ENCODE data around the gene PROSER2.

Gene PROSER2

GRCh38 chr10:11830836-11831519, 7.8 kb downstream of the PROSER2 start:
- no peaks in the 10 kb centered on the region for H3K36me3 ChIP-seq (ENCODE audit: control insufficient read depth in 5 of 5, insufficient read depth in 5 of 5, low read length in 5 of 5)
- no peak overlapping the region for H3K9ac ChIP-seq (ENCODE audit: low read length in 5 of 5)
- H3K4me3 ChIP-seq (ENCODE audit: low read depth in 1 of 5, low read length in 5 of 5): no peak overlapping the region
- H3K4me1 ChIP-seq (ENCODE audit: control insufficient read depth in 5 of 5, insufficient read depth in 5 of 5, low read length in 5 of 5): peaks cover 0 to 3% (median 0%) of the 10 kb centered on the region in 5 donors
- H3K27me3 ChIP-seq (ENCODE audit: control insufficient read depth in 5 of 5, insufficient read depth in 4 of 5, low read length in 5 of 5): no peaks in the 10 kb centered on the region
- H3K27ac ChIP-seq (ENCODE audit: low read depth, low read length): peak overlapping the region; percentile 68
- no peaks in the 10 kb centered on the region for H3K9me3 ChIP-seq (ENCODE audit: control insufficient read depth in 5 of 5, low read length in 5 of 5)

GRCh38 chr10:11831520-11831951, 8.4 kb downstream of the PROSER2 start:
- no peak overlapping the region for H3K4me3 ChIP-seq (ENCODE audit: low read depth in 1 of 5, low read length in 5 of 5)
- no peaks in the 10 kb centered on the region for H3K36me3 ChIP-seq (ENCODE audit: control insufficient read depth in 5 of 5, insufficient read depth in 5 of 5, low read length in 5 of 5)
- H3K9me3 ChIP-seq (ENCODE audit: control insufficient read depth in 5 of 5, low read length in 5 of 5): no peaks in the 10 kb centered on the region
- H3K27ac ChIP-seq (ENCODE audit: low read depth, low read length): peak overlapping the region; percentile 68
- no peaks in the 10 kb centered on the region for H3K27me3 ChIP-seq (ENCODE audit: control insufficient read depth in 5 of 5, insufficient read depth in 4 of 5, low read length in 5 of 5)
- peak overlapping the region in 1 of 5 donors; percentile 41 for H3K9ac ChIP-seq (ENCODE audit: low read length in 5 of 5)
- peaks cover 0 to 3% (median 0%) of the 10 kb centered on the region in 5 donors for H3K4me1 ChIP-seq (ENCODE audit: control insufficient read depth in 5 of 5, insufficient read depth in 5 of 5, low read length in 5 of 5)

GRCh38 chr10:11832042-11832441, 8.9 kb downstream of the PROSER2 start:
- Histone ChIP-seq H3K36me3 (ENCODE audit: control insufficient read depth in 5 of 5, insufficient read depth in 5 of 5, low read length in 5 of 5) (no peaks in the 10 kb centered on the region), H3K27ac (ENCODE audit: low read depth, low read length) (peak overlapping the region; percentile 68), H3K9ac (ENCODE audit: low read length in 5 of 5) (peak overlapping the region in 1 of 5 donors; percentile 60)

GRCh38 chr10:11835061-11835460, 11.9 kb downstream of the PROSER2 start:
- no peak overlapping the region for H3K27ac ChIP-seq (ENCODE audit: low read depth, low read length)
- H3K9me3 ChIP-seq (ENCODE audit: control insufficient read depth in 5 of 5, low read length in 5 of 5): no peaks in the 10 kb centered on the region
- H3K4me3 ChIP-seq (ENCODE audit: low read depth in 1 of 5, low read length in 5 of 5): no peak overlapping the region
- no peak overlapping the region for H3K9ac ChIP-seq (ENCODE audit: low read length in 5 of 5)
- H3K27me3 ChIP-seq (ENCODE audit: control insufficient read depth in 5 of 5, insufficient read depth in 4 of 5, low read length in 5 of 5): no peaks in the 10 kb centered on the region
- H3K36me3 ChIP-seq (ENCODE audit: control insufficient read depth in 5 of 5, insufficient read depth in 5 of 5, low read length in 5 of 5): no peaks in the 10 kb centered on the region
- peaks cover 0 to 3% (median 0%) of the 10 kb centered on the region in 5 donors for H3K4me1 ChIP-seq (ENCODE audit: control insufficient read depth in 5 of 5, insufficient read depth in 5 of 5, low read length in 5 of 5)

More at GRCh38 chr10:11832042-11832441, 8.9 kb downstream of the PROSER2 start:
- H3K4me1 ChIP-seq (ENCODE audit: control insufficient read depth in 5 of 5, insufficient read depth in 5 of 5, low read length in 5 of 5): peaks cover 0 to 3% (median 0%) of the 10 kb centered on the region in 5 donors
- no peaks in the 10 kb centered on the region for H3K27me3 ChIP-seq (ENCODE audit: control insufficient read depth in 5 of 5, insufficient read depth in 4 of 5, low read length in 5 of 5)
- H3K4me3 ChIP-seq (ENCODE audit: low read depth in 1 of 5, low read length in 5 of 5): no peak overlapping the region
- no peaks in the 10 kb centered on the region for H3K9me3 ChIP-seq (ENCODE audit: control insufficient read depth in 5 of 5, low read length in 5 of 5)

GRCh38 chr10:11835704-11836103, 12.5 kb downstream of the PROSER2 start:
- no peak overlapping the region for H3K4me3 ChIP-seq (ENCODE audit: low read depth in 1 of 5, low read length in 5 of 5)
- peaks cover 0 to 3% (median 0%) of the 10 kb centered on the region in 5 donors for H3K4me1 ChIP-seq (ENCODE audit: control insufficient read depth in 5 of 5, insufficient read depth in 5 of 5, low read length in 5 of 5)
- H3K36me3 ChIP-seq (ENCODE audit: control insufficient read depth in 5 of 5, insufficient read depth in 5 of 5, low read length in 5 of 5): no peaks in the 10 kb centered on the region
- no peak overlapping the region for H3K27ac ChIP-seq (ENCODE audit: low read depth, low read length)
- no peak overlapping the region for H3K9ac ChIP-seq (ENCODE audit: low read length in 5 of 5)
- H3K27me3 ChIP-seq (ENCODE audit: control insufficient read depth in 5 of 5, insufficient read depth in 4 of 5, low read length in 5 of 5): no peaks in the 10 kb centered on the region
- no peaks in the 10 kb centered on the region for H3K9me3 ChIP-seq (ENCODE audit: control insufficient read depth in 5 of 5, low read length in 5 of 5)

GRCh38 chr10:11837372-11838161, 14.4 kb downstream of the PROSER2 start:
- no peak overlapping the region for H3K9ac ChIP-seq (ENCODE audit: low read length in 5 of 5)
- H3K9me3 ChIP-seq (ENCODE audit: control insufficient read depth in 5 of 5, low read length in 5 of 5): no peaks in the 10 kb centered on the region
- no peak overlapping the region for H3K4me3 ChIP-seq (ENCODE audit: low read depth in 1 of 5, low read length in 5 of 5)
- no peak overlapping the region for H3K27ac ChIP-seq (ENCODE audit: low read depth, low read length)
- peaks cover 0 to under 1% (median 0%) of the 10 kb centered on the region in 5 donors for H3K4me1 ChIP-seq (ENCODE audit: control insufficient read depth in 5 of 5, insufficient read depth in 5 of 5, low read length in 5 of 5)
- no peaks in the 10 kb centered on the region for H3K27me3 ChIP-seq (ENCODE audit: control insufficient read depth in 5 of 5, insufficient read depth in 4 of 5, low read length in 5 of 5)
- no peaks in the 10 kb centered on the region for H3K36me3 ChIP-seq (ENCODE audit: control insufficient read depth in 5 of 5, insufficient read depth in 5 of 5, low read length in 5 of 5)

GRCh38 chr10:11838298-11838852, 15.2 kb downstream of the PROSER2 start:
- H3K9me3 ChIP-seq (ENCODE audit: control insufficient read depth in 5 of 5, low read length in 5 of 5): no peaks in the 10 kb centered on the region
- no peaks in the 10 kb centered on the region for H3K4me1 ChIP-seq (ENCODE audit: control insufficient read depth in 5 of 5, insufficient read depth in 5 of 5, low read length in 5 of 5)
- no peaks in the 10 kb centered on the region for H3K27me3 ChIP-seq (ENCODE audit: control insufficient read depth in 5 of 5, insufficient read depth in 4 of 5, low read length in 5 of 5)
- H3K36me3 ChIP-seq (ENCODE audit: control insufficient read depth in 5 of 5, insufficient read depth in 5 of 5, low read length in 5 of 5): no peaks in the 10 kb centered on the region
- no peak overlapping the region for H3K9ac ChIP-seq (ENCODE audit: low read length in 5 of 5)
- no peak overlapping the region for H3K27ac ChIP-seq (ENCODE audit: low read depth, low read length)
- no peak overlapping the region for H3K4me3 ChIP-seq (ENCODE audit: low read depth in 1 of 5, low read length in 5 of 5)

- Histone ChIP-seq H3K9ac (ENCODE audit: low read length in 5 of 5) (no peak overlapping the region), H3K36me3 (ENCODE audit: control insufficient read depth in 5 of 5, insufficient read depth in 5 of 5, low read length in 5 of 5) (no peaks in the 10 kb centered on the region), H3K27me3 (ENCODE audit: control insufficient read depth in 5 of 5, insufficient read depth in 4 of 5, low read length in 5 of 5) (no peaks in the 10 kb centered on the region)
Observed at GRCh38 chr10:11841375-11841774, 18.2 kb downstream of the PROSER2 start.

GRCh38 chr10:11842411-11842810, 19.3 kb downstream of the PROSER2 start:
- no peaks in the 10 kb centered on the region for H3K9me3 ChIP-seq (ENCODE audit: control insufficient read depth in 5 of 5, low read length in 5 of 5)
- no peaks in the 10 kb centered on the region for H3K27me3 ChIP-seq (ENCODE audit: control insufficient read depth in 5 of 5, insufficient read depth in 4 of 5, low read length in 5 of 5)
- H3K36me3 ChIP-seq (ENCODE audit: control insufficient read depth in 5 of 5, insufficient read depth in 5 of 5, low read length in 5 of 5): no peaks in the 10 kb centered on the region
- no peaks in the 10 kb centered on the region for H3K4me1 ChIP-seq (ENCODE audit: control insufficient read depth in 5 of 5, insufficient read depth in 5 of 5, low read length in 5 of 5)
- H3K27ac ChIP-seq (ENCODE audit: low read depth, low read length): no peak overlapping the region
- no peak overlapping the region for H3K4me3 ChIP-seq (ENCODE audit: low read depth in 1 of 5, low read length in 5 of 5)
- H3K9ac ChIP-seq (ENCODE audit: low read length in 5 of 5): no peak overlapping the region

More at GRCh38 chr10:11841375-11841774, 18.2 kb downstream of the PROSER2 start:
- H3K4me3 ChIP-seq (ENCODE audit: low read depth in 1 of 5, low read length in 5 of 5): no peak overlapping the region
- H3K9me3 ChIP-seq (ENCODE audit: control insufficient read depth in 5 of 5, low read length in 5 of 5): no peaks in the 10 kb centered on the region
- H3K4me1 ChIP-seq (ENCODE audit: control insufficient read depth in 5 of 5, insufficient read depth in 5 of 5, low read length in 5 of 5): no peaks in the 10 kb centered on the region
- H3K27ac ChIP-seq (ENCODE audit: low read depth, low read length): no peak overlapping the region

GRCh38 chr10:11845113-11845512, 22.0 kb downstream of the PROSER2 start:
- Histone ChIP-seq H3K27me3 (ENCODE audit: control insufficient read depth in 5 of 5, insufficient read depth in 4 of 5, low read length in 5 of 5) (no peaks in the 10 kb centered on the region), H3K9me3 (ENCODE audit: control insufficient read depth in 5 of 5, low read length in 5 of 5) (no peaks in the 10 kb centered on the region), H3K36me3 (ENCODE audit: control insufficient read depth in 5 of 5, insufficient read depth in 5 of 5, low read length in 5 of 5) (no peaks in the 10 kb centered on the region), H3K27ac (ENCODE audit: low read depth, low read length) (no peak overlapping the region), H3K4me1 (ENCODE audit: control insufficient read depth in 5 of 5, insufficient read depth in 5 of 5, low read length in 5 of 5) (no peaks in the 10 kb centered on the region), H3K4me3 (ENCODE audit: low read depth in 1 of 5, low read length in 5 of 5) (no peak overlapping the region), H3K9ac (ENCODE audit: low read length in 5 of 5) (no peak overlapping the region)

Data from subcutaneous abdominal adipose tissue (tissue), 5 donors.